OCI-LY7 (cell line): ENCODE data around the gene SLC39A13. TPM values are rescaled to one million over a fixed set of nuclear protein-coding genes. Genes with fewer than 3 reads are reported as not detected.

Experiments
- BruUV-seq: library from RNA; stranded (reverse); fragments of 400-500 nt; replicated peaks from 2 replicates; lab custom pipeline; 2021; lab: Mats Ljungman, UMichigan
- CTCF ChIA-PET: fragments of 300-600 bp; sonication (Branson Sonifier 250); formaldehyde crosslinking; loops from one replicate; lab custom pipeline; 2022; ENCODE audit warnings: antibody characterized with exemption; ENCODE audit not compliant: unreplicated experiment; lab: Charles Lee
- POLR2A ChIA-PET: fragments of 300-600 bp; sonication (Branson Sonifier 250); formaldehyde crosslinking; loops from one replicate; lab custom pipeline; 2022; ENCODE audit warnings: antibody characterized with exemption; lab: Charles Lee
- DNase-seq: peaks from one replicate; pipeline ENCODE4 v3.0.0-alpha.2; 2015; ENCODE audit warnings: low spot score
- H2AFZ ChIP-seq: fragments of 200-600 bp; sonication (generic), shearing (Covaris generic); 2 replicates; pipeline ENCODE4 v1.6.1; 2014; ENCODE audit warnings: mild to moderate bottlenecking, antibody characterized with exemption, low read length, moderate library complexity
- H3K27ac ChIP-seq: fragments of 200-600 bp; sonication (generic); 2 replicates; pipeline ENCODE4 v1.5.1; 2014; ENCODE audit warnings: mixed run types, low read depth, mild to moderate bottlenecking, moderate library complexity, low read length, inconsistent platforms; ENCODE audit not compliant: poor library complexity, severe bottlenecking
- H3K36me3 ChIP-seq: fragments of 200-600 bp; sonication (generic); 2 replicates; pipeline ENCODE4 v1.6.1; 2014; ENCODE audit warnings: mild to moderate bottlenecking, antibody characterized with exemption, low read length, moderate library complexity, mixed read lengths; ENCODE audit not compliant: insufficient read depth
- H3K4me1 ChIP-seq: fragments of 200-600 bp; sonication (generic); 2 replicates; pipeline ENCODE4 v1.5.1; 2014; ENCODE audit warnings: mild to moderate bottlenecking, low read length; ENCODE audit not compliant: insufficient read depth, poor library complexity, severe bottlenecking
- H3K4me2 ChIP-seq: fragments of 200-600 bp; sonication (generic); 2 replicates; pipeline ENCODE4 v1.6.1; 2014; ENCODE audit warnings: mild to moderate bottlenecking, low read length
- H3K4me3 ChIP-seq: fragments of 200-600 bp; sonication (generic); 2 replicates; pipeline ENCODE4 v1.5.1; 2014; ENCODE audit warnings: mild to moderate bottlenecking, low read depth, low read length; ENCODE audit not compliant: poor library complexity, severe bottlenecking
- H3K79me2 ChIP-seq: fragments of 200-600 bp; sonication (generic); 2 replicates; pipeline ENCODE4 v1.6.1; 2016; ENCODE audit warnings: low read depth, mild to moderate bottlenecking, low read length, moderate library complexity, mixed read lengths; ENCODE audit not compliant: insufficient read depth
- H3K9me2 ChIP-seq: fragments of 200-600 bp; sonication (generic); 2 replicates; pipeline ENCODE4 v1.6.1; 2016; ENCODE audit warnings: mild to moderate bottlenecking, low read length, mixed read lengths; ENCODE audit not compliant: insufficient read depth
- H3K9me3 ChIP-seq: fragments of 200-600 bp; sonication (generic); 2 replicates; pipeline ENCODE4 v1.6.1; 2014; ENCODE audit warnings: mild to moderate bottlenecking, mixed run types, low read length, mixed read lengths
- H4K20me1 ChIP-seq: fragments of 200-600 bp; sonication (generic); 2 replicates; pipeline ENCODE4 v1.6.1; 2014; ENCODE audit warnings: mild to moderate bottlenecking, antibody characterized with exemption, low read length, moderate library complexity, mixed read lengths; ENCODE audit not compliant: insufficient read depth
- EZH2phosphoT487 ChIP-seq: fragments of 200-600 bp; sonication (generic); IDR thresholded peaks from 2 replicates; pipeline ENCODE4 v1.6.1; 2018; ENCODE audit warnings: low read depth, borderline replicate concordance, mild to moderate bottlenecking, mixed run types, antibody characterized with exemption, low read length, moderate library complexity, mixed read lengths
- intact Hi-C: fragments of 100-400 bp; cut with micrococcal nuclease; formaldehyde crosslinking; loops from one replicate; pipeline ENCODE4 v1.10.0; 2022; ENCODE audit not compliant: unreplicated experiment
- total RNA-seq, 2 experiments: library from RNA; depleted of rRNA in 1 of 2; stranded (reverse); fragments of >200 nt in 1 of 2; shearing (Covaris generic) in 1 of 2; gene quantifications; 2 replicates each; pipeline ENCODE4 v1.2.3, GENCODE V29; 2014 to 2022
- TF ChIP-seq, protein P1 (sequence below): fragments of 200-600 bp; sonication (generic); conservative IDR thresholded peaks from 2 replicates; pipeline ENCODE4 v1.5.1; 2014; ENCODE audit warnings: mild to moderate bottlenecking, antibody characterized with exemption, low read length, moderate library complexity, mixed read lengths

Gene SLC39A13
- total RNA-seq, 2 experiments from 2014 or later: 30.5 to 31.8 TPM

DNA sequence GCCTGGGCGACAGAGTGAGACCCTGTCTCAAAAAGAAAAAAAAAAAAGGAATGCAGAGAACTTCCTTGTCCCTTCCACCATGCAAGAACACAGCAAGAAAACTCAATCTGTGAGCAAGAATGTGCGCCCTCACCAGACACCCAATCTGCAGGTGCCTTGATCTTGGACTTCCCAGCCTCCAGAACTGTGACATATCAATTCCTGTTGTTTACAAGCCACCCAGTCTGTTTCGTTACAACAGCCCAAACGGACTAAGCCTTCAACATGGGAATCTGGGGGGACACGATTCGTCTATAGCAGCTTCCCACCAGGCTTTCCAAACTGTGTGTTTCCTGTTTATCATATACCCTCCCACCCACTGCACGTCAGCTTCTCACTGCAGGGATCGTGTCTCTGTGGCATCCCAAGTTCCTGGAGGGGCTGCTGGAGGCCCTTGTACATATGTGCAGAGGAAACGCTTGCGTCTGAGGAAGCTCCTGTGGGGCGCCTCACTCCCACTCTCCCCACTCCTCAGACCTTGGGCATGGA, 28.9 kb downstream of the SLC39A13 start:
- H3K9me2 ChIP-seq: no peaks in the 10 kb centered on the region
- BruUV-seq: no TSS peak
- intact Hi-C loops: no loop called here
- TF ChIP-seq EZH2phosphoT487: no peak
- TF ChIP-seq, protein P1, sequence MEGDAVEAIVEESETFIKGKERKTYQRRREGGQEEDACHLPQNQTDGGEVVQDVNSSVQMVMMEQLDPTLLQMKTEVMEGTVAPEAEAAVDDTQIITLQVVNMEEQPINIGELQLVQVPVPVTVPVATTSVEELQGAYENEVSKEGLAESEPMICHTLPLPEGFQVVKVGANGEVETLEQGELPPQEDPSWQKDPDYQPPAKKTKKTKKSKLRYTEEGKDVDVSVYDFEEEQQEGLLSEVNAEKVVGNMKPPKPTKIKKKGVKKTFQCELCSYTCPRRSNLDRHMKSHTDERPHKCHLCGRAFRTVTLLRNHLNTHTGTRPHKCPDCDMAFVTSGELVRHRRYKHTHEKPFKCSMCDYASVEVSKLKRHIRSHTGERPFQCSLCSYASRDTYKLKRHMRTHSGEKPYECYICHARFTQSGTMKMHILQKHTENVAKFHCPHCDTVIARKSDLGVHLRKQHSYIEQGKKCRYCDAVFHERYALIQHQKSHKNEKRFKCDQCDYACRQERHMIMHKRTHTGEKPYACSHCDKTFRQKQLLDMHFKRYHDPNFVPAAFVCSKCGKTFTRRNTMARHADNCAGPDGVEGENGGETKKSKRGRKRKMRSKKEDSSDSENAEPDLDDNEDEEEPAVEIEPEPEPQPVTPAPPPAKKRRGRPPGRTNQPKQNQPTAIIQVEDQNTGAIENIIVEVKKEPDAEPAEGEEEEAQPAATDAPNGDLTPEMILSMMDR: no peak
- no peak overlapping the region for H3K4me3 ChIP-seq
- H4K20me1 ChIP-seq: no peaks in the 10 kb centered on the region
- H3K36me3 ChIP-seq: no peaks in the 10 kb centered on the region
- no peaks in the 10 kb centered on the region for H3K9me3 ChIP-seq
- no peak overlapping the region for H3K4me2 ChIP-seq
- H3K79me2 ChIP-seq: no peaks in the 10 kb centered on the region
- H3K4me1 ChIP-seq: no peaks in the 10 kb centered on the region
- no peak for DNase-seq
- ChIA-PET CTCF (no interaction called here), POLR2A (interaction anchor here (0.7 kb wide), 1 partner anchor 114 kb away, joined by 3 read pairs; no protein-coding TSS in a partner anchor)
- H2AFZ ChIP-seq: no peak overlapping the region
- H3K27ac ChIP-seq: no peak overlapping the region

DNA sequence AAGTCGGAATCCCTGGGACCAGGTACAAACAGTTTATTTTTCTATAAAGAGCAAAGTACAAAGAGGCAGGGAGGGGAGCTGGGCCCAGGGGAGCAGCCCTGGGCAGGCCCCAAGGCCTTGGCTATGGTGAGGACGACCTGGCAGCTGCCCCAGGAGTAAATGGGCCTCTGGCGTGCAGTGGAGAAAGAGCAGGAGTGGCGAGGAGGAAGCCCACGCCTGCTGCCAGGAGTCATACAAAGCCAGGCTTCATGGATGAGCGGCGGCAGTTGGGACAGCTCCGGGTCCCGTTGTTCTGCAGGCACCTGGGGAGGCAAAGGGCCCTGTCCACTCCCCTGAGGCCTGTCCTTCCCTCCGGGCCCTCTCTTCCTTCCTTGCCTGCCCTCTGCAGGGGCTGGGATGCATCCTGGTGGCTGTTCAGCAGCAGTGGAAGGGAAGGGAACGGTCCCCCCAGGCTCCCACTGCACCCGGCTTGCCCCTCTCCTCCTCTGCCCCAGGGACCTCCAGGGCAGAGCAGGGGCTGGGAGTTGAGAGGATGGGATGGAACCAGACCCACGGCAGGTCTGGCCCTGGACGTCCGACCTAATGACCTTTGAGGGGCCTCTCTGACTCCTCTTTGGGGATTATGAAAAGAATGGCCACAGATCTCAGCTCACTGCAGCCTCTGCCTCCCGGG, 29.5 kb downstream of the SLC39A13 start:
- Histone ChIP-seq H4K20me1 (no peaks in the 10 kb centered on the region), H3K4me1 (peaks cover 3% of the 10 kb centered on the region), H3K4me3 (no peak overlapping the region), H2AFZ (no peak overlapping the region), H3K9me2 (no peaks in the 10 kb centered on the region), H3K36me3 (no peaks in the 10 kb centered on the region), H3K4me2 (no peak overlapping the region), H3K27ac (no peak overlapping the region), H3K9me3 (no peaks in the 10 kb centered on the region), H3K79me2 (no peaks in the 10 kb centered on the region)
- DNase-seq: no peak
- no TSS peak for BruUV-seq
- ChIA-PET CTCF (no interaction called here), POLR2A (no interaction called here)
- TF ChIP-seq, protein P1: no peak
- no peak for TF ChIP-seq EZH2phosphoT487
- intact Hi-C loops: no loop called here

DNA sequence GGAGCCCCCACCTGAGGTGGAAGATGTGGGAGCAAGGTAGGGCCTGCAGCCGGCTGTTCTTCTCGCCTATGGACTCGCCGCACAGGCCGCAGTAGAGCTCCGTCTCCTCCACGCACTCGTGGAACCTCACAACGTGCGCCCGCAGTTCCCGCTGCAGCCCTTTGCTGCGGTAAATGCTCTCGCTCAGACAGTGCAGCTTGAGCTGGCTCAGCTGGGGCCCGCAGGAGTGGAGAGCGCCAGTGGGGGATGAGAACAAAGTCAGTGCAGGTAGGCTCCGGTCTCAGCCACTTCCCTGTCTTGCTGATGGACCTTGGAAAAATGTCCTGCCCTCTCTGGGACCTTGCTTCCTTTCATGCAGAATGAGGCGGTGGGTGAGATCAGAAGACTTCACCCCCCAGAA, 30.3 kb downstream of the SLC39A13 start:
- CTCF ChIA-PET: no interaction called here
- no peak for DNase-seq
- no peaks in the 10 kb centered on the region for H3K9me2 ChIP-seq
- H3K36me3 ChIP-seq: no peaks in the 10 kb centered on the region
- no peak overlapping the region for H3K4me3 ChIP-seq
- no peaks in the 10 kb centered on the region for H3K79me2 ChIP-seq
- peaks cover 10% of the 10 kb centered on the region for H3K4me1 ChIP-seq
- POLR2A ChIA-PET: no interaction called here
- intact Hi-C loops: no loop called here
- no TSS peak for BruUV-seq
- TF ChIP-seq, protein P1: no peak
- no peak for TF ChIP-seq EZH2phosphoT487
- H3K4me2 ChIP-seq: no peak overlapping the region
- no peaks in the 10 kb centered on the region for H4K20me1 ChIP-seq
- H3K27ac ChIP-seq: no peak overlapping the region
- no peak overlapping the region for H2AFZ ChIP-seq
- H3K9me3 ChIP-seq: no peaks in the 10 kb centered on the region
